Stimulated activated CD8-positive, alpha-beta memory T cell treated with anti-CD3 and anti-CD28 coated beads, Interleukin-15, amount 100 ng/mL, for 4 hours (primary cell): Measurements from ENCODE around the gene ANAPC2.

ENCODE experiments used
- DNase-seq, 2 donors: peaks; one replicate each; pipeline ENCODE4 v3.0.0-alpha.2; 2020; ENCODE audit warnings: low read depth in 2 of 2

ANAPC2 gene

DNA sequence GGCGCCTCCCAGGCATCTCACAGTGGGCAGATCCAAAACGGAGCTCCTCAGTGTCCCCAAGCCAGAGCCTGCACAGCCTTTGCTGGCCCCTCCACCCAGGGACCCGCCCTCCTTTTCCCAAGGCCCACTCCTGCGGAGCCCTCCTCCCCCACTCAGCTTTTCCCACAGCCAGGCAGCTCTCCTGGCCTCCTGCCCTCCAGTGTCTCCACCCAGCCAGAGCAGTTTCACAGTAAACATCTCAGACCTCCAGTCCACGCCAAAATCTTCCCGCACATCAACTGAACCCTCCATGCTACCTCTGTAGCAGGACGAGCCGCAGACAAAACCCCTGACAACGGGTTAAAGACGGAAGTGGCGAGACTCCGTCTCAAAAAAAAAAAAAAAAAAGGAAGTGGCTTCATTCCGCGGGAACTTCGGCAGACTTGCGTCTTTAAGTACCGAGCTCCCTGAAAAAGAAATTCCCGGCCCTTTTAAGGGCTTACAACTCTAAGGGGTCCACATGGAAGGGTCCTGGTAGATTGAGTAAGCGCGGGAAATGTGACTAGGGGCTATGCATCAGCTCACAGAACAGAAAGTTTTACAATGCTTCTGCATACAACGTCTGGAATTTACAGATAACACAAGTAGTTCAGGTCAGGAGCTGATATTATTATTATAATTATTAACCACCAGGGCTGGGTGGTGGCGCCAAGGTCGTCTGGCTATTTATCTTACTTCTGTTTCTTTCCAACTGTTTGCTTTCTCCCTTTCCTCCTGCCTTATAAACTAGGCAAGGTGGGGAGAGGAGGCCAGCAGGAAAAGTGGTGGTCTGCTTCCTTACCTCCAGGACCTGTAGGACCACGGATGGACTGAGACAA lies 60.8 kb downstream of the ANAPC2 start:
- no peak for DNase-seq

DNA sequence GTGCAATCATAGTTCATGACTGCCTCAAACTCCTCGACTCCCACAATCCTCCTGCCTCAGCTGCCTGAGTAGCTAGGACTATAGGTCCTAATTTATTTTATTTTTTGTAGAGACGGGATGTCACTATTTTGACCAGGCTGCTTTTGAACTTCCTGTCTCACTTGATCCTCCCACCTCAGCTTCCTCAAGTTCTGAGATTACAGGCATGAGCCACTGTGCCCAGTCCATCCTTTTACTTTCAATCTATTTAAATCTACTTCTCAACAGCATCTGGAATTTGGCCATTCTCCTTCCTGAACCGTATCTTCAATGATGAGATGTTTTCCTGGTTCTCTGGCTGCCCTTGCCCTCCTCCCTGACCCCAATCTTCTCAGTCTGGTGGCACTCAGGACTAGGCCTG lies 61.6 kb downstream of the ANAPC2 start:
- no peak for DNase-seq
